HUES64 (cell line): ENCODE measurements around the gene CIZ1.

Experiments used
- H3K27ac ChIP-seq: 2 replicates; pipeline ENCODE4 v1.7.0; 2013; ENCODE audit warnings: low read depth, low read length, inconsistent platforms
- H3K27me3 ChIP-seq: 2 replicates; pipeline ENCODE4 v1.6.1; 2013; ENCODE audit warnings: mild to moderate bottlenecking, low read length; ENCODE audit not compliant: insufficient read depth
- H3K36me3 ChIP-seq: 2 replicates; pipeline ENCODE4 v1.6.1; 2013; ENCODE audit warnings: mild to moderate bottlenecking, low read length; ENCODE audit not compliant: insufficient read depth
- H3K4me1 ChIP-seq: 2 replicates; pipeline ENCODE4 v1.6.1; 2013; ENCODE audit warnings: mild to moderate bottlenecking, low read length, moderate library complexity; ENCODE audit not compliant: insufficient read depth
- H3K4me3 ChIP-seq: 2 replicates; pipeline ENCODE4 v1.5.1; 2013; ENCODE audit warnings: mild to moderate bottlenecking, low read length, moderate library complexity
- H3K9ac ChIP-seq: 2 replicates; pipeline ENCODE4 v1.6.1; 2013; ENCODE audit warnings: mild to moderate bottlenecking, low read depth, low read length
- H3K9me3 ChIP-seq: 2 replicates; pipeline ENCODE4 v1.6.1; 2013; ENCODE audit warnings: low read depth, low read length; ENCODE audit not compliant: insufficient read depth
- WGBS: fragments of 150-250, 120-280 bp; methylation state at CpG from one replicate; pipeline ENCODE4 v1.1.7; 2013; ENCODE audit warnings: missing lambda C conversion rate; 5-methylcytosine and 5-hydroxymethylcytosine counted together

Gene CIZ1

GRCh38 chr9:128211186-128211980 lies 20.0 kb upstream of the CIZ1 start:
- Histone ChIP-seq H3K9me3 (no peaks in the 10 kb centered on the region), H3K27ac (no peak overlapping the region), H3K36me3 (peaks cover 6% of the 10 kb centered on the region; the same call in 1 of the 2 replicates), H3K4me1 (no peaks in the 10 kb centered on the region), H3K4me3 (no peak overlapping the region), H3K9ac (no peak overlapping the region), H3K27me3 (no peaks in the 10 kb centered on the region)
- 89% methylated on average over 12 of the region's 12 CpGs for WGBS

GRCh38 chr9:128208946-128209669 lies 17.7 kb upstream of the CIZ1 start:
- Histone ChIP-seq H3K27ac (no peak overlapping the region), H3K9ac (no peak overlapping the region), H3K4me3 (no peak overlapping the region), H3K27me3 (no peaks in the 10 kb centered on the region), H3K4me1 (peaks cover 6% of the 10 kb centered on the region; the same call in 1 of the 2 replicates), H3K36me3 (peaks cover 6% of the 10 kb centered on the region; the same call in 1 of the 2 replicates), H3K9me3 (no peaks in the 10 kb centered on the region)
- 87% methylated on average over 14 of the region's 15 CpGs for WGBS

GRCh38 chr9:128208386-128208785 lies 17.0 kb upstream of the CIZ1 start:
- no peaks in the 10 kb centered on the region for H3K9me3 ChIP-seq
- H3K4me1 ChIP-seq: peaks cover 6% of the 10 kb centered on the region; the same call in 1 of the 2 replicates
- no peak overlapping the region for H3K9ac ChIP-seq
- H3K4me3 ChIP-seq: no peak overlapping the region
- H3K27ac ChIP-seq: no peak overlapping the region
- 94% methylated on average over 7 of the region's 7 CpGs for WGBS
- H3K36me3 ChIP-seq: peaks cover 6% of the 10 kb centered on the region; the same call in 1 of the 2 replicates
- H3K27me3 ChIP-seq: no peaks in the 10 kb centered on the region

- peaks cover 14% of the 10 kb centered on the region; the same call in 1 of the 2 replicates for H3K4me1 ChIP-seq
- H3K9ac ChIP-seq: no peak overlapping the region
- H3K4me3 ChIP-seq: no peak overlapping the region
- H3K9me3 ChIP-seq: no peaks in the 10 kb centered on the region
- 89% methylated on average over 15 of the region's 15 CpGs for WGBS
- no peak overlapping the region for H3K27ac ChIP-seq
- no peaks in the 10 kb centered on the region for H3K27me3 ChIP-seq
- H3K36me3 ChIP-seq: peaks cover 6% of the 10 kb centered on the region; the same call in 1 of the 2 replicates
Observed at GRCh38 chr9:128206916-128207910, 15.8 kb upstream of the CIZ1 start.

- Histone ChIP-seq H3K27ac (no peak overlapping the region), H3K9me3 (no peaks in the 10 kb centered on the region), H3K4me1 (peaks cover 20% of the 10 kb centered on the region; the same call in 1 of the 2 replicates), H3K9ac (no peak overlapping the region), H3K27me3 (no peaks in the 10 kb centered on the region), H3K36me3 (peaks cover 6% of the 10 kb centered on the region; the same call in 1 of the 2 replicates), H3K4me3 (no peak overlapping the region)
- 86% methylated on average over 3 of the region's 3 CpGs for WGBS
Observed at GRCh38 chr9:128206484-128206883, 15.1 kb upstream of the CIZ1 start.

- Histone ChIP-seq H3K27ac (no peak overlapping the region), H3K27me3 (no peaks in the 10 kb centered on the region), H3K36me3 (peaks cover 6% of the 10 kb centered on the region; the same call in 1 of the 2 replicates), H3K4me3 (no peak overlapping the region), H3K9me3 (no peaks in the 10 kb centered on the region), H3K4me1 (peaks cover 20% of the 10 kb centered on the region; the same call in 1 of the 2 replicates), H3K9ac (no peak overlapping the region)
- WGBS: 86% methylated on average over 16 of the region's 16 CpGs
Observed at GRCh38 chr9:128205296-128205944, 14.0 kb upstream of the CIZ1 start.

- Histone ChIP-seq H3K27ac (0 out of 2 replicates have a peak overlapping the region, but pooled peaks have one; percentile 75), H3K36me3 (peaks cover 6% of the 10 kb centered on the region; the same call in 1 of the 2 replicates), H3K27me3 (no peaks in the 10 kb centered on the region), H3K9me3 (no peaks in the 10 kb centered on the region), H3K9ac (peak overlapping the region; percentile 86), H3K4me3 (peak overlapping the region; percentile 85), H3K4me1 (peaks cover 20% of the 10 kb centered on the region; the same call in 1 of the 2 replicates)
- WGBS: 77% methylated on average over 7 of the region's 7 CpGs
Observed at GRCh38 chr9:128204858-128205257, 13.5 kb upstream of the CIZ1 start.

GRCh38 chr9:128203707-128204551 lies 12.6 kb upstream of the CIZ1 start:
- Histone ChIP-seq H3K36me3 (peaks cover 6% of the 10 kb centered on the region; the same call in 1 of the 2 replicates), H3K9me3 (no peaks in the 10 kb centered on the region), H3K27ac (peak overlapping the region; percentile 75), H3K4me1 (peaks cover 20% of the 10 kb centered on the region; the same call in 1 of the 2 replicates), H3K4me3 (peak overlapping the region; percentile 85), H3K27me3 (no peaks in the 10 kb centered on the region), H3K9ac (peak overlapping the region; percentile 86)
- WGBS: under 1% methylated on average over 60 of the region's 67 CpGs

- Histone ChIP-seq H3K4me3 (peak within 1 kb of the TSS; percentile 85), H3K27ac (peak within 1 kb of the TSS; percentile 75), H3K36me3 (0 out of 2 replicates have a peak, but pooled peaks cover under 1% of the 10 kb centered on the region), H3K27me3 (no peaks in the 10 kb centered on the region), H3K4me1 (peaks cover 20% of the 10 kb centered on the region; the same call in 1 of the 2 replicates), H3K9ac (peak within 1 kb of the TSS; percentile 86), H3K9me3 (no peaks in the 10 kb centered on the region)
- 1% methylated on average over 72 of the region's 72 CpGs for WGBS
Observed at GRCh38 chr9:128203024-128203706, 11.8 kb upstream of the CIZ1 start, which contains the start of gene DNM1. DNM1 (plus strand) TSS chr9:128203379; CDS start chr9:128203471, 92 bp downstream.
